NCI-H524 treated with DMSO at 0.1 percent for 48 hours (cell line): ENCODE data around the gene LORICRIN.

Experiments used
- DNase-seq: peaks from one replicate; lab custom pipeline; 2025; lab: John Stamatoyannopoulos, UW

The LORICRIN gene

DNA sequence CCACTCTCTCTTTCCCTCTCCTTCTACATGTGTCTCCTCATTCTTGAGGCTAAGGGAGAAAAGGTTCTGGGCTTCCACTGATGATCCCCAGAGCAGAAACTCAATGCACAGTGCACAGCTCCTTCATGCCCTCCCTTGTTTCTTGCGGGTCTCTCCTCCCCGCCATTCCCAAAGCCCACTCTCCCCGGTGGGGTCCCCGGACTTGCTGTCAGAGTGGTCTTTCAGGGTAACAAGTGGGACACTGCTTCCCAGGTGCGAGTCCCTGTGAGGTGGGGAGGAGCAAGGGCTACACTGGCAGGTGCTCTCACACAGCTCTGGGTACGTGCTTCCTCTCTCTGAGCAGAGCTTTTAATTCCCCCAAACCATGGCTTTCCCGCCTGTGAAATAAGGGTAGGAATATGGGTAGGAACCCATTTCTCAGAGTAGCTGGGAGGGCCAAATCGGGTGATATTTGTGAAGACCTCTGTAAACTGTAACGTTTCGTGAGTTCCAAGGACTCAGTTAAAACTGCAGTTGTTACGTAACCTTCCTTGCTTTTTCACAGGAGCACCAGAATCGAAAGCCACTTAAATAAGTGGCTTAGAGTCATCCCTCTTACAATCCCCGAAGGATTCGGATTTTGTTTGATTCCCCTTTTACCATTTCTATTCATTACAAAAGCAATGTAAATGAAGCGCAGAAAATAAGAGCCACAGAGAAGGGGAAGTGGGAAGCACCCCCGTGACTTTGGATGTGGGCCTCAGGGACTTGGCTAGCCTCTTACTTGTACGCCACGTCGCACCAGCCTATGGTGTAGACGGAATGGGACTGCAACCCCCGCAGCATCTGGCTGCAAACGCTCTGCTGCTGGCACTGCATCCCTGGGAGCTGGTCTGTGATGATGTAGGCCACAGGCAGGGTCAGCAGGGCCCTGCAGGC lies 47.1 kb downstream of the LORICRIN start:
- no peak for DNase-seq

DNA sequence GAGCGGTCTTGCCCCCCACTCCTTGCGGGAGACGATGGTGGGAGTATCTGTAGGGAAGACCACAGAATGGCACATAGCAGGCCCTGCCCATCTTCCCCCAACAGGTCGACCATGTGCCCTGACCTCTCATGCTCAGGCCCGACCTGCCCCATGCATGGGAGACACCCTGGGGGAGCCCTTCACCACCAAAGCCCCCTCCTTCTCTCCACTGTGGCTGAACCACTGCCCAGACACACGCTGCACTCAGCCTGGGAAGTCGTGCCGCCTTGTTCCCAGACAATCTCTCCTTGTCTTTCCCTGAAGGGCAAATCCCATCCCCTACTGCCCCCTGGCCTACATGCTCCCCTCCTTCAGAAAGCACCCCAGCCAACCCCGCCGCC lies 47.7 kb downstream of the LORICRIN start:
- DNase-seq, result no peak

DNA sequence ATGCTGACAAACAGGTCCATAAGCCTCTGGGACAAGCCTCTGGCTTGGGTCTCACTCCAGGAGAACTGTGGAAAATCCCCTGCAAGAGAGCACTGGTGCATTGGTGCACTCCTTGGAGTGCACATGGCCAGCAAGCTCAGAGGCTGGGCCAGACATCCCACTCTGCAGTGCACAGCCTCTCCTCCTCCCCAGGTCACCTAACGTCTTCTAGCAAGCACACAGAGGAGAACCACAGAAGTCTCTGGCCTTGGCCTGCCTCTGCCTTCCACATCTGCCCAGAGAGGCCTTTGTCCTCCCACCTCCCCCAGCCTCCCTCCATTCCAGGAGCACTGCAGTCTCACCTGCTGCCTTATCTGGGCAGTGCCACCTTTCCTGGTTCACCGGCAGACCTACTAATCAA lies 49.1 kb downstream of the LORICRIN start:
- DNase-seq, result no peak

DNA sequence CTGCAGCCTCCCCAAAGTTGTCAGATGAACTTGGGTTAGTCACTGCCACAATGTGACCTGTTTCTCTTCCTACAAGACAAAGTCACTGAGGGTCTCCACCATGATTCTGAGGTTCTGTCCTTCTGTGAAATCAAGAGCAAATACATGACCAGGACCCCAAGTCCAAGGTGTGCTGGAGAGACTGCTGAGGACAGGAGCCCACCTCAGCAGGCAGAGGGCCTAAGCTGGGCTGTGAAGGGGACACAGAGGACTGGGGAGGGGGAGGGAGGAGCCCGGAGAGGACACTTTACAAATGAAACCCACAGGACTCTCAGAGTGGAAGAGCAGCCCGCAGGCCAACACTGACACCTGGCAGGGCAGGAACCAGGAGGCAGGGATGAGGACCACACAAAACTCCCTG lies 50.0 kb downstream of the LORICRIN start:
- DNase-seq, result no peak

DNA sequence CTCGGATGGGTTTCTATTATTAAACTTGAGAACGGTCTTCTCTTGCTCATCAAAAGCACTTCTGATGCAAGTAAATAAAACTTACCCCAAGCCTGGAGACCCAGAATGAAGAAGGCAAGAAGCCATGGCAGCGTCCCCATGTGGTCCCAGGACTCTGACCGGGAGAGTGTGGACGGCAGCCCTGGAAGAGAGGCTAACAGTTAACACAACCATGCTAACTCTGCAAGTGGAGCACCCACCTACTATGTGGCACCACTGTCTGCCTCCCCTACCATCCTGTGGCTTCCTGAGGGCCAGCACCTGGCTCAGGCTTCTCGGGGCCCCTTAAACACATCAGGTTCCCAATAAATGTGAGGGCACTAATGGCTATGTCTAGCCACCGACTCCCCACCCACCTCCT lies 51.0 kb downstream of the LORICRIN start:
- no peak for DNase-seq
